ENCODE data around the gene ZNF723.
"Not testable (repeated sequence)": the region's sequence is repeated elsewhere in the genome, so short reads cannot be mapped to it uniquely, and the experiment has no call there.

The ZNF723 gene

DNA sequence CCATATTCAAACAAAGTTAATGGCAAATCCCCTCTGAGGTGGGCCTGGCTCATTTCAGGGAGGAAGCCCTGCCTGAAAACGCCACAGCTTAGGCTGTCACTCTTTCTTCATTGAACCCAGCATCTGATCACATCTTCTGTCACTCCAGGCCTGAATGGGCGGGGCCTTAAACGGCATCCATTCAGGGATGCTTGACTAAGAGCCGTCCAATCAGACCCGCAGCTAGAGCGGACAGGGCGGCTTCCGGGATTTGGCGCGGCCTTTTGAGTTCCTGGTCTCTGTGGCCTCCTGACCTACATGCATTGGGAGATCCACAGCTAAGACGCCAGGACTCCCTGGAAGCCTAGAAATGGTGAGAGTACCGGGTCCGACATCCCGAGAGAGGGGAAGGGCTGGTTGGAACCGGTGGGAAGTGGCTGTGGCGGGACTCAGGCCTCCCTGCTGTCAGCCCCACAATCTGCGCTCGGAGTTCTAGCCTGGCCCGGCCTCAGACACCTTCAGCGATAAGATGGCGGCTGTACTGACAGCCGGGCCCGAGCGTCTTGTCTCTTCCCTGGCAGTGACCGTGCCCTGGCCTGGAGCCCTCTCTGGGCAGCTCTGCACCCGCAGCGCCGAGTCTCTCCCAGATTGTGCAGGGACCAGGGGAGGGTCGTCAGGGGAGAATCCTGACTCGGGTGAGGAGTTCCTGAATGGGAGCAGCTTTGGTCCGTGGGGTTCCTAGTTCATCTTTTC lies at the start of gene ZNF723:
TSS of gene ZNF723 (plus strand) at position 261 of the 732 bp plus-strand sequence. CDS start at position 350, 89 bp downstream.
- no peak for DNase-seq (ENCODE audit: low read depth, low spot score)

DNA sequence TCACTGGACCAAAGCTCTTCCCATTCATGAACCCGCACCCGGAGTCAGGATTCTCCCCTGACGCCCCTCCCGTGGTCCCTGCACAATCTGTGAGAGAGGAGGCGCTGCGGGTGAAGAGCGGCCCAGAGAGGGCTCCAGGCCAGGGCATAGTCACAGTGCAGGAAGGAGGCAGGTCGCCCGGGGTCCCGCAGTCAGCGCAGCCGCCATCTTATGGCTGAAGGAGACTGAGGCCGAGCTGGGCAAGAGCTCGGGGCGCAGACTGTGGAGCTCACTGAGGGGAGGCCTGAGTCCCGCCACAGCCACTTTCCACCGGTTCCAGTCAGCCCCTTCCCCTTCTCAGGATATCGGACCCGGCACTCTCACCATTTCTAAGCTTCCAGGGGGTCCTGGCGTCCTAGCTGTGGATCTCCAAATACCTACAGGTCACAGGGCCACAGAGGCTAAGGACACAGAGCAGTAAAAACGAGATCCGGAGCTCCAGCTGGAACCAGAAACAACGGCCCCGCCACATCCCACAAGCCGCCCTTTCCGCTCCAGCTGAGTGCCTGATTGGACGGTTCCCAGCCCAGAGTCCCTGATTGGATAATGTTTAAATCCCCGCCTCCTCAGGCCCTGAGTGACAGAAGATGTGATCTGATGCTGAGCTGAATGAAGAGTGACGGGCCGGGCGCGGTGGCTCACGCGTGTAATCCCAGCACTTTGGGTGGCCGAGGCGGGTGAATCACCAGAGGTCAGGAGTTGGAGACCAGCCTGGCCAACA lies 48.3 kb upstream of the ZNF723 start, which contains the start of gene ZNF99:
TSS of gene ZNF99 (minus strand) at position 501 of the 760 bp plus-strand sequence. CDS start at position 366, 135 bp downstream.
- DNase-seq (ENCODE audit: low read depth, low spot score), result no peak

DNA sequence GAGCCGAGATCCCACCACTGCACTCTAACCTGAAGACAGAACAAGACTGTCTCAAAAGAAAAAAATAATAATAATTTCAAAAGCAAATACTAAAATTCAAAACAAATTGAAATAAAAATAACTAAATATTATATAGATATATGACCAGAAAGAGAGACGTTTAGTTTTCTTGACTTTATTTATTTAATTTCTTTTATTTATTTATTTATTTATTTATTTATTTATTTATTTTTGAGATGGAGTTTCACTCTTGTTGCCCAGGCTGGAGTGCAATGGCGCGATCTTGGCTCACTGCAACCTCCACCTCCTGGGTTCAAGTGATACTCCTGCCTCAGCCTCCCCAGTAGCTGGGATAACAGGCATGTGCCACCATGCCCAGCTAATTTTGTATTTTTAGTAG lies 39.2 kb upstream of the ZNF723 start:
- DNase-seq (ENCODE audit: low read depth, low spot score), result not testable (repeated sequence)

DNA sequence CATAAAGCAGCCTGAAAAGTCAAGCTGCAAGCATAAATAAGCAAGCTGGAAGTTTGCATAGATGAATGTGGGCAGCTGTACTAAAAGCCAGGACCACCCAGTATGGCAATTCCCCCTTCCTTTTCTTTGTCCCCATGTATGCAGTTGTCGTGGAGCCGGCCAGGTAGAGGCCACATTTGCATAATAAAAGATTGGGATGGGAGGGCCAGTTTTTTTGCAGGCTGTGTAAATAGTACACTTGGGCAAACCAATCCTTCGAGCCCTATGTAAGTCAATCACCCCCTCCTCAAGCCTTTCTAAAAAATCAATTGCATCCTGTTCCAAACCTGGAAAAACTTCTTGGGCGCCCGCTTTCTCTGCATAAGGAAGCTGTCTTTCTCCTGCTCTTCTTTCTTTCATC lies 35.1 kb upstream of the ZNF723 start:
- DNase-seq (ENCODE audit: low read depth, low spot score), result no peak

DNA sequence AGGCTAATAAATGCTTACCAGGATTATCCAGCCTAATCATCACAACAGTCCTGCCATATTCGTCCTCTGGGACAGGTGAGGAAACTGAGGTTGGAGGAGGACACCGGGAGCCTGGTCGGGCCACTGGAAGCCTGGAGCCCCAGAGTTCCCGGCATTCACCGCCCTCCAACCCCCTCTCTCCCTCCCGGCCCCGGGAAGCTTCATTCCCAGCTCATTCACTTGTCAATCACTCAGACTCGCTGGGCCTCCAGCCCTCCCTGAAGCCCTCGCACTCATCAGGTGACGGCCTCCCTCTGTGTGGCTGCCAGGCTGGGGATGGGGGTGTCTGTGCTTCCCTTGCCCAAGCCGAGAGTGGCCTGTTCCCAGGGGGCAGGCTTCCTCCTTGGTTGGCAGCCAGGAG lies 25.7 kb upstream of the ZNF723 start:
- no peak for DNase-seq (ENCODE audit: low read depth, low spot score)

DNA sequence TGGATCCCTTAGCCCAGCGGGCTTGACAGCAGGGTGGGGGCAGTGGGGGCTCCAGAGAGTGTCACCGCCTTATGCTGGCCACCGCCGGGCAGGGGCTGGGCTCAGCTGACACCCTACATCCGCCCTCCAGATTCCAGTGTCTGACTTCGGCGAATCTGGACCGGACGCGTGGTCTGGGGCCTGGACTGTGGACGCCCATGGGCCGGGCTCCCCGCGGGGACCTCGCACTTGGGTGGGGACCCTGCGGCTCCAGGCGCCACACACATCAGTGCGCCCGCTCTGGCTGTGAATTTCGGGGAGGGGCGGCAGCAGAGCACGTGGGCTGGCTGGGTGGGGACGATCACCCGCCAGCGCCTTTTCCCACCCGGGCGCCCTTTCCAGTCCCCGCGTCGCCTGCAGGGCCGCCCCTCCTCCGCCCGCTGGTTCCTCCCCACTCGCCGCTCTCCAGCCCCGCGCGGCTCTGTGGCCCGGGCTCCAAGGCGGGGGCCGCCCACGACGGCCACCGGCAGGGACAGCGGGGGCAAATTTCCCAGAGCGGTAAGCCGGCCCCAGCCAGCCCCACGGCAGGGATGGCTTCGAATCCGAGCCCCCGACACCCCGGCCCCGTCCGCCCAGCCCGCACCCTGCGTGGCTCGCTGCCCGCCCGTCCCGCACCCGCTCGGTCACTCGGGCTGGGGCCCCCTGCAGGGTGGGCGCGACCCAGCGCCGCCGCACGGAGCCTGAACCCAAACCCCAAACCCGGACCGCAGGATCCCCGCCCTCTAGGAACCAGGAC lies 24.8 kb upstream of the ZNF723 start:
- DNase-seq (ENCODE audit: low read depth, low spot score), result no peak

DNA sequence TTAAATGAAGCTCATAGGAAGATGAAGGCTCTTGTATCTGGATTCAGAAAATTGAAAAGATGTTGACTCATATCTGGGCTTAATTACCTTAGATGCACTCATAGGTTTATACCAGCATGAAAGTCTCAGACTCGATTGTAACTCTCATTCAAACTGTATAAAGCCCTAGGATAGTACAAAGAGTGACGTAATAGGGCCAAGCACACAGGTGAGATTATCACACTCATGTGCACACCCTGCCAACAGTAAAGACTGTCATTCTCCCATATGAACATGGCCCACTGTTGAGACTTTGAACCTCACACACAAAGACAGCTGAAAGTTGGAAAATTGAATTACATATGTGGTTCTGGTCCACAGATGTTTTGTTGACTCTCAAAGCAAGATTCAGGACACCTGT lies 18.0 kb upstream of the ZNF723 start:
- no peak for DNase-seq (ENCODE audit: low read depth, low spot score)

DNA sequence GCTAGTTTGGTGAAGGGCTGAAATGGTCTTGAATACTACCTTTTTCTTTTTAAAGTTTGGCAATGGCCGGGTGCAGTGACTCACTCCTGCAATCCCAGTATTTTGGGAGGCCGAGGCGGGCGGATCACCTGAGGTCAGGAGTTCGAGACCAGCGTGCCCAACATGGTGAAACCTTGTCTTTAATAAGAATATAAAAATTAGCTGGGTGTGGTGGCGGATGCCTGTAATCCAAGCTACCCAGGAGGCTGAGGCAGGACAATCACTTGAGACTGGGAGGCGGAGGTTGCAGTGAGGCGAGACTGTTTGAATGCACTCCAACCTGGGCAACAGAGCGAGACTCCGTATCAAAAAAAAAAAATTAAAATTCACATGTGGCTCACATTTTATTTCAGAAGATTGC lies 880 bp upstream of the ZNF723 start:
- no peak for DNase-seq (ENCODE audit: low read depth, low spot score)

DNA sequence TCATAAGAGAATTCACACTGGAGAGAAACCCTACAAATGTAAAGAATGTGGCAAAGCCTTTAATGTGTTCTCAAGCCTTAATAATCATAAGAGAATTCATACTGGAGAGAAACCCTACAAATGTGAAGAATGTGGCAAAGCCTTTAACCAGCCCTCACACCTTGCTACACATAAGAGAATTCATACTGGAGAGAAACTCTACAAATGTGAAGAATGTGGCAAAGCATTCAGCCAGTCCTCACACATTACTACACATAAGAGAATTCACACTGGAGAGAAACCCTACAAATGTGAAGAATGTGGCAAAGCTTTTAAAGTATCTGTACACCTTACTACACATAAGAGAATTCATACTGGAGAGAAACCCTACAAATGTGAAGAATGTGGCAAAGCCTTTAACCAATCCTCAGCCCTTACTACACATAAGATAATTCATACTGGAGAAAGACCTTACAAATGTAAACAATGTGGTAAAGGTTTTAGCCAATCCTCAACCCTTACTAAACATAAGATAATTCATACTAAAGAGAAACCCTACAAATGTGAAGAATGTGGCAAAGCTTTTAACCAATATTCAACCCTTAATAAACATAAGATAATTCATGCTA lies 25.7 kb downstream of the ZNF723 start:
- DNase-seq (ENCODE audit: low read depth, low spot score), result not testable (repeated sequence)

DNA sequence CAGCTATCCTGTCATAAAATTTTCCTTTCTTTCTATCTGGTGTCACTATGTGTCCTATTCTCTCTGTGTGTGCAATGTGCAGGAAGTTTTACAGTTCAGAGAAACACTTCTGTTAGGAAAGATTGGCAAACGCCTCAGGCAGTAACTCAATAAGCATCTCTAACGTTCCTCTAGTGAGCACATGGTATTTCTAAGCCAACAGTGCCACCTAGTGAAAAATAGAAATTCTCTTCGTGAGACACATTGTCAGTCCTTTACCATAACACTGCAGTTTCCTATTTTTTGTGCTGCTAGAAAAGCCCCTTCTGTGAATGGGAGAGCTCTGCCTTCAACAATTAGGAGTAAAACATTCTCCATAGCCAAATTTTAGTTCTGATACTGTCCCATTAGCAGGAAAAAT lies 50.7 kb downstream of the ZNF723 start:
- no peak for DNase-seq (ENCODE audit: low read depth, low spot score)

DNA sequence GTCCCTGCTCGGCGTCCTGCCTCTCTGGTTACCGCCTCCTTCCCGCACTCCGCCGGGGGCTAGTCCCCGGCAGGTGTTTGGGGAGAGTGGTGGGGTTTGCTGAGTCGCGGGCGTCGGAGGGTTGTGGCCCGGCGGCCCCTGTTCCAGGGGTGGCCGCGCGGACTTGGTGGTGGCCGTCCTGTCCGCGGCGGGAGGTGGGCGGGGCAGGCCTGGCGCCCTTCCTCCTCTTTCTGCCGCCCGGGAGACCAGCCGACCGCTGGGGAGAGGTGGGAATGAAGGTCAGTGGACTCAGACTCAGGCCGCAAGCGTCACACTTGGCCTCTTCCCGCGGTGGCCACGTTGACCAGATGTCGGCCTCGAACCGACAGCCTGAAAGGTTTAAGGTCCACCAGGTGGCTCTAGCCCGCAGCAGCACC lies 61.8 kb downstream of the ZNF723 start:
- no peak for DNase-seq (ENCODE audit: low read depth, low spot score)

DNA sequence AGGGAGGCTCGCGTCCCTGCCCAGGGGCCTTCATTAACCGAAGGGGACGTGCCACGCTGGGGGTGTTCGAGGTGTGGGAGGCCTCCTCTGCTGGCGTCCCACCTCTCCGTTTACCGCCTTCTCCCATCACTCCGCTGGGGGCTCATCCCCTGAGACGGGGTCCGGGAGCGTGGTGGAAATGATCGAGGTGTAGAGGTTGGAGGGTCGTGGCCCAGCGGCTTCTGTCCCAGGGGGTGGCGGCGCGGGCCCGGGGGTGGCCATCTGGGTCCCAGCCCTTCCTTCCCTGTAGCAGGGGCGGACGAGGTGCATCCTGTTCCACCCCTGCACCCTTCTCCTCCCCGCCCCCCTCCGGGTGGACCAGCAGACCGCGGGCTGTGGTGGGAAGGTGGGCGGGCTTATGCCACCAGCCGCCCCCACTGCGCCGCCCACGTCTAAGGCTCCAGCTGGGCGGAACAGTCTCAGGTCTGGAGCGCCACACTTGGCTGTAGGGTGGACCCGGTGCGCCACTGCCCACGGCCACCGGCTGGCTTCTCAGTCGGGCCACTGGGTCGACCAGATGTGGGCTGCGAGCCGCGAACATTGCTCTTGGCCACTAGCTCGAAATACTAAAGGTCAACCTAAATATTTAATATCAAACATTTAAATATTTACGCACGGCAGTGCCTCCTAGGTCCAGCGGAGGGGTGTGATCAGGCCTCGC lies 69.5 kb downstream of the ZNF723 start:
- DNase-seq (ENCODE audit: low read depth, low spot score), result no peak

Data from iPS DF 19.7 (cell line).